Rectal smooth muscle tissue (tissue), 1 donor: ENCODE data around the gene ESF1.

Experiments used
- H3K27ac ChIP-seq: one replicate; pipeline ENCODE4 v1.7.0; 2013; ENCODE audit warnings: low read depth, low read length, inconsistent platforms
- H3K27me3 ChIP-seq: one replicate; pipeline ENCODE4 v1.7.0; 2013; ENCODE audit warnings: low read length; ENCODE audit not compliant: control insufficient read depth, insufficient read depth
- H3K36me3 ChIP-seq: one replicate; pipeline ENCODE4 v1.7.0; 2013; ENCODE audit warnings: low read length; ENCODE audit not compliant: control insufficient read depth, insufficient read depth
- H3K4me1 ChIP-seq: one replicate; pipeline ENCODE4 v1.7.0; 2013; ENCODE audit warnings: low read length; ENCODE audit not compliant: control insufficient read depth, insufficient read depth
- H3K4me3 ChIP-seq: one replicate; pipeline ENCODE4 v1.7.0; 2013; ENCODE audit warnings: low read length
- H3K9ac ChIP-seq: one replicate; pipeline ENCODE4 v1.7.0; 2013; ENCODE audit warnings: low read length

The ESF1 gene

GRCh38 chr20:13809855-13810254, 25.1 kb upstream of the ESF1 start:
- no peaks in the 10 kb centered on the region for H3K4me1 ChIP-seq
- H3K27ac ChIP-seq: no peak overlapping the region
- no peaks in the 10 kb centered on the region for H3K27me3 ChIP-seq
- no peak overlapping the region for H3K4me3 ChIP-seq
- peaks cover 19% of the 10 kb centered on the region for H3K36me3 ChIP-seq
- H3K9ac ChIP-seq: no peak overlapping the region

- Histone ChIP-seq H3K36me3 (peaks cover 15% of the 10 kb centered on the region), H3K27ac (no peak overlapping the region), H3K27me3 (no peaks in the 10 kb centered on the region), H3K9ac (no peak overlapping the region), H3K4me1 (no peaks in the 10 kb centered on the region), H3K4me3 (no peak overlapping the region)
These were observed 24.7 kb upstream of the ESF1 start for GRCh38 chr20:13809373-13809772.

- Histone ChIP-seq H3K4me1 (peaks cover 11% of the 10 kb centered on the region), H3K4me3 (no peak overlapping the region), H3K27ac (no peak overlapping the region), H3K9ac (no peak overlapping the region), H3K27me3 (no peaks in the 10 kb centered on the region), H3K36me3 (peaks cover 24% of the 10 kb centered on the region)
These were observed 16.0 kb upstream of the ESF1 start for GRCh38 chr20:13800728-13801134.

- peaks cover 11% of the 10 kb centered on the region for H3K4me1 ChIP-seq
- peaks cover 29% of the 10 kb centered on the region for H3K36me3 ChIP-seq
- H3K9ac ChIP-seq: no peak overlapping the region
- no peak overlapping the region for H3K4me3 ChIP-seq
- no peaks in the 10 kb centered on the region for H3K27me3 ChIP-seq
- H3K27ac ChIP-seq: peak overlapping the region; percentile 20
These were observed 15.3 kb upstream of the ESF1 start for GRCh38 chr20:13799974-13800373.

DNA sequence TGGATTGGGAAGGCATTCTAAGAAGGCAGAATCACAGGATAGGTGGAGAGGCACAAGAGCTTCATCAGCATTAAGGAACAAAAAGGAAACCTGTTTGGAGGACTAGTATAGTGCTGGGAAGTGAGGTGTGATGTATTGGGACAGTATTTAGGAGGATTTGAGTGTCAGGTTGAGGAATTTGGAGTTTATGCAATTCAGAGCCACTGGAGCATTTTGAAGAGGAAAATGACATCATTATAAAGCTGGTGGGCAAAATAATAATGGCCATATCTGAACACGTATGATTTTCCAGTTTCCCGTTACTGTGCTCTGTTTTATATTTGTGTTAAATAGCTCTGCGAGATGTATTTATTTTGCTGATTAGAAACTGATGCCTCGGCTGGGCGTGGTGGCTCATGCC, 14.3 kb upstream of the ESF1 start:
- Histone ChIP-seq H3K36me3 (peaks cover 33% of the 10 kb centered on the region), H3K9ac (no peak overlapping the region), H3K27me3 (no peaks in the 10 kb centered on the region), H3K27ac (no peak overlapping the region), H3K4me3 (no peak overlapping the region), H3K4me1 (peaks cover 11% of the 10 kb centered on the region)

GRCh38 chr20:13794667-13795066, 9.9 kb upstream of the ESF1 start:
- no peaks in the 10 kb centered on the region for H3K4me1 ChIP-seq
- H3K27me3 ChIP-seq: no peaks in the 10 kb centered on the region
- no peak overlapping the region for H3K4me3 ChIP-seq
- H3K27ac ChIP-seq: no peak overlapping the region
- no peak overlapping the region for H3K9ac ChIP-seq
- peaks cover 37% of the 10 kb centered on the region for H3K36me3 ChIP-seq

- H3K4me3 ChIP-seq: no peak overlapping the region
- H3K4me1 ChIP-seq: no peaks in the 10 kb centered on the region
- no peak overlapping the region for H3K9ac ChIP-seq
- H3K36me3 ChIP-seq: peaks cover 36% of the 10 kb centered on the region
- H3K27ac ChIP-seq: no peak overlapping the region
- H3K27me3 ChIP-seq: no peaks in the 10 kb centered on the region
These were observed 8.3 kb upstream of the ESF1 start for GRCh38 chr20:13793001-13793400.

GRCh38 chr20:13791540-13792459, 7.1 kb upstream of the ESF1 start:
- Histone ChIP-seq H3K4me3 (no peak overlapping the region), H3K27me3 (no peaks in the 10 kb centered on the region), H3K27ac (peak overlapping the region; percentile 25), H3K36me3 (peaks cover 32% of the 10 kb centered on the region), H3K9ac (no peak overlapping the region), H3K4me1 (peaks cover under 1% of the 10 kb centered on the region)

- peaks cover 29% of the 10 kb centered on the region for H3K36me3 ChIP-seq
- no peak overlapping the region for H3K27ac ChIP-seq
- H3K4me1 ChIP-seq: peaks cover 11% of the 10 kb centered on the region
- no peak overlapping the region for H3K9ac ChIP-seq
- H3K4me3 ChIP-seq: no peak overlapping the region
- no peaks in the 10 kb centered on the region for H3K27me3 ChIP-seq
These were observed 6.0 kb upstream of the ESF1 start for GRCh38 chr20:13790708-13791107.

- Histone ChIP-seq H3K27ac (no peak overlapping the region), H3K4me1 (peaks cover 14% of the 10 kb centered on the region), H3K4me3 (no peak overlapping the region), H3K9ac (no peak overlapping the region), H3K36me3 (peaks cover 19% of the 10 kb centered on the region), H3K27me3 (no peaks in the 10 kb centered on the region)
These were observed 3.6 kb upstream of the ESF1 start for GRCh38 chr20:13788167-13788834.

GRCh38 chr20:13786143-13786828, 1.6 kb upstream of the ESF1 start:
- Histone ChIP-seq H3K27me3 (no peaks in the 10 kb centered on the region), H3K9ac (peak overlapping the region; percentile 28), H3K4me3 (peak overlapping the region; percentile 60), H3K27ac (no peak overlapping the region), H3K36me3 (peaks cover 11% of the 10 kb centered on the region), H3K4me1 (peaks cover 14% of the 10 kb centered on the region)

- H3K9ac ChIP-seq: peak overlapping the region; percentile 57
- peaks cover 2% of the 10 kb centered on the region for H3K36me3 ChIP-seq
- H3K27ac ChIP-seq: peak overlapping the region; percentile 88
- no peaks in the 10 kb centered on the region for H3K27me3 ChIP-seq
- H3K4me3 ChIP-seq: peak overlapping the region; percentile 83
- H3K4me1 ChIP-seq: peaks cover 14% of the 10 kb centered on the region
These were observed 337 bp downstream of the ESF1 start for GRCh38 chr20:13784271-13784892.
